ENCODE data around the gene PLSCR5. TPM values are rescaled to one million over a fixed set of nuclear protein-coding genes. Genes with fewer than 3 reads are reported as not detected.

The PLSCR5 gene
- total RNA-seq, 2 donors from 2014 or later, result not detected

DNA sequence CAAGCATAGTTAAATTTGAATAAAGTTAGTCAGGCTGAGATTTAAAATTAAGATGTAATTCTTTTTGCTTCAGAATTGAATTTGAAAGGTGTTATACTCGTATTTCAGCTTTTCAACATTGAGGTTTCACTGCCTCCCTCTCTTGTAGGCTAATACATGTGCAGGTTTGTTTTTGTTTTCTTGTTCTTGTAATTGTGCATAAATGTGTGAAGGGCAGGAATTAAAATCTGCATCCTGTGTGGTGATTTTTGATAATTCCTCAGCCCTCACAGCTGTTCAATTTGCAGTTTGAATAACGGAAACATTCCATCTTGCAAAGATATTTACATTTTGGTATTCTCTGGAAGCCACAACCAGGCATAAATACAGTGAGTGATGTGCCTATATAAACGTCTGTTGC is 35.8 kb downstream of the PLSCR5 start:
- Histone ChIP-seq H3K27me3 (no peaks in the 10 kb centered on the region), H3K9me3 (no peaks in the 10 kb centered on the region), H3K36me3 (no peaks in the 10 kb centered on the region), H3K4me1 (no peaks in the 10 kb centered on the region), H3K4me3 (no peak overlapping the region), H3K27ac (no peak overlapping the region)
- DNase-seq (ENCODE audit: low spot score), result no peak
- TF ChIP-seq, protein P1, sequence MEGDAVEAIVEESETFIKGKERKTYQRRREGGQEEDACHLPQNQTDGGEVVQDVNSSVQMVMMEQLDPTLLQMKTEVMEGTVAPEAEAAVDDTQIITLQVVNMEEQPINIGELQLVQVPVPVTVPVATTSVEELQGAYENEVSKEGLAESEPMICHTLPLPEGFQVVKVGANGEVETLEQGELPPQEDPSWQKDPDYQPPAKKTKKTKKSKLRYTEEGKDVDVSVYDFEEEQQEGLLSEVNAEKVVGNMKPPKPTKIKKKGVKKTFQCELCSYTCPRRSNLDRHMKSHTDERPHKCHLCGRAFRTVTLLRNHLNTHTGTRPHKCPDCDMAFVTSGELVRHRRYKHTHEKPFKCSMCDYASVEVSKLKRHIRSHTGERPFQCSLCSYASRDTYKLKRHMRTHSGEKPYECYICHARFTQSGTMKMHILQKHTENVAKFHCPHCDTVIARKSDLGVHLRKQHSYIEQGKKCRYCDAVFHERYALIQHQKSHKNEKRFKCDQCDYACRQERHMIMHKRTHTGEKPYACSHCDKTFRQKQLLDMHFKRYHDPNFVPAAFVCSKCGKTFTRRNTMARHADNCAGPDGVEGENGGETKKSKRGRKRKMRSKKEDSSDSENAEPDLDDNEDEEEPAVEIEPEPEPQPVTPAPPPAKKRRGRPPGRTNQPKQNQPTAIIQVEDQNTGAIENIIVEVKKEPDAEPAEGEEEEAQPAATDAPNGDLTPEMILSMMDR (IDR thresholded peaks at IDR 0.05), result no peak

- H3K27me3 ChIP-seq, result no peaks in the 10 kb centered on the region
- H3K36me3 ChIP-seq, result no peaks in the 10 kb centered on the region
- no peak for DNase-seq (ENCODE audit: low spot score)
- no peak overlapping the region for H3K4me3 ChIP-seq
- no peaks in the 10 kb centered on the region for H3K9me3 ChIP-seq
- no peak overlapping the region for H3K27ac ChIP-seq
- TF ChIP-seq, protein P1 (IDR thresholded peaks at IDR 0.05), result no peak
- H3K4me1 ChIP-seq, result no peaks in the 10 kb centered on the region
Observed at GRCh38 chr3:146566138-146566537, 39.0 kb downstream of the PLSCR5 start.

DNA sequence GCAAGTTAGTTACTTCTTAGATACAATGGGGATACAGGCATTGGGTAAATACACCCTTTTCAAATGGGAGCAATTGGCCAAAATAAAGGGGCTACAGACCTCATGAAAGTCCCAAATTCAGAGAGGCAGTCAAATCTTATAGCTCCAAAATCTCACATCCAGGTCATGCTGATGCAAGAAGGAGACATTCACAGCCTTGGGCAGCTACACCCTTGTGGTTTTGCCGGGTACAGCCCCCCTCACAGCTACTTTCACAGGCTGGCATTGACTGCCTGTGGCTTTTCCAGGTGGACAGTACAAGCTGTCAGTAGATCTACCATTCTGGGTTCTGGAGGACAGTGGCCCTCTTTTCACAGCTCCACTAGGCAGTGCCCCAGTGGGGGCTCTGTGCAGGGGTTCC is 43.3 kb downstream of the PLSCR5 start:
- TF ChIP-seq, protein P1 (IDR thresholded peaks at IDR 0.05), result no peak
- Histone ChIP-seq H3K27ac (no peak overlapping the region), H3K9me3 (no peaks in the 10 kb centered on the region), H3K27me3 (no peaks in the 10 kb centered on the region), H3K4me1 (no peaks in the 10 kb centered on the region), H3K4me3 (no peak overlapping the region), H3K36me3 (no peaks in the 10 kb centered on the region)
- DNase-seq (ENCODE audit: low spot score), result no peak

DNA sequence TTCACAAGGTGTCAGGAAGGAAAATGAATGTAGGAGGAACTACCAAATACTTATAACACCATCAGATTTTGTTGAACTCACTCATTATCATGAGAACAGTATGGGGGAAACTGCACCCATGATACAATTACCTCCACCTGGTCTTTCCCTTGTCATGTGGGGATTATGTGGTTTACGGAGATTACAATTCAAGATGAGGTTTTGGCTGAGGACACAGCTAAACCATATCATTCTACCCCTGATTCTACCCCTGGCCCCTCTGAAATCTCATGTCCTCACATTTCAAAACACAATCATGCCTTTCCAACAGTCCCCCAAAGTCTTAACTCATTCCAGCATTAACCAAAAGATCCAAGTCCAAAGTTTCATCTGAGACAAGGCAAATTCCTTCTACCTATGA is 43.7 kb downstream of the PLSCR5 start:
- Histone ChIP-seq H3K4me3 (no peak overlapping the region), H3K9me3 (no peaks in the 10 kb centered on the region), H3K4me1 (no peaks in the 10 kb centered on the region), H3K27ac (no peak overlapping the region), H3K27me3 (no peaks in the 10 kb centered on the region), H3K36me3 (no peaks in the 10 kb centered on the region)
- no peak for DNase-seq (ENCODE audit: low spot score)
- TF ChIP-seq, protein P1 (IDR thresholded peaks at IDR 0.05), result no peak

DNA sequence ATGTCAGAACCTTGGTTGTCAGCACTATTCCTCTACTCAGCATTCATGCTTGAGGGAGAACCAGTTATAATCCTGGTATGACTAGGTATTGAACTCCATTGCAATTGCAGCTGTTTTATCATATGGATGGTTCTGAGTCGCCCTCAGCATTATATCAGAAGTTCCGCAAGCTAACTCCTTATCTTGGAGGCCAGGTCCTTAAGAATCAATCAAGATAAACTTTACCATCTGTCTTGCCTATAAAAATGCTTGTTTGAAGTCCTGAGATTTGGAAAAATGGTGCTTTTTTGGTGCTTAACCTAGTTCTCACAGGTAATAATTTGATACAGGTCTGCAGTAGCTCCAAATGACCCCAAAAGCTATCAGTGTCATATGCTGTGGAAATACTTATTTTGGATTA is 44.5 kb downstream of the PLSCR5 start:
- no peaks in the 10 kb centered on the region for H3K27me3 ChIP-seq
- H3K4me1 ChIP-seq, result no peaks in the 10 kb centered on the region
- H3K9me3 ChIP-seq, result no peaks in the 10 kb centered on the region
- no peaks in the 10 kb centered on the region for H3K36me3 ChIP-seq
- no peak for DNase-seq (ENCODE audit: low spot score)
- H3K27ac ChIP-seq, result no peak overlapping the region
- H3K4me3 ChIP-seq, result no peak overlapping the region
- TF ChIP-seq, protein P1 (IDR thresholded peaks at IDR 0.05), result no peak

GRCh38 chr3:146559388-146559787 is 45.8 kb downstream of the PLSCR5 start:
- Histone ChIP-seq H3K9me3 (no peaks in the 10 kb centered on the region), H3K27ac (no peak overlapping the region), H3K36me3 (no peaks in the 10 kb centered on the region), H3K4me1 (no peaks in the 10 kb centered on the region), H3K27me3 (no peaks in the 10 kb centered on the region), H3K4me3 (no peak overlapping the region)
- TF ChIP-seq, protein P1 (IDR thresholded peaks at IDR 0.05), result no peak
- no peak for DNase-seq (ENCODE audit: low spot score)
